HL-60/S4 treated with phorbol 12-myristate 13-acetate at 8.2 ng/mL for 4 days and 3 days (cell line): Measurements from ENCODE around the gene CCL22.

Experiments used
- in situ Hi-C: fragments of 300-500 bp; cut with MboI; formaldehyde crosslinking; loops from 2 replicates; pipeline ENCODE4 v1.15.0; 2022; ENCODE audit warnings: low sequenced_read_pairs

Gene CCL22

DNA sequence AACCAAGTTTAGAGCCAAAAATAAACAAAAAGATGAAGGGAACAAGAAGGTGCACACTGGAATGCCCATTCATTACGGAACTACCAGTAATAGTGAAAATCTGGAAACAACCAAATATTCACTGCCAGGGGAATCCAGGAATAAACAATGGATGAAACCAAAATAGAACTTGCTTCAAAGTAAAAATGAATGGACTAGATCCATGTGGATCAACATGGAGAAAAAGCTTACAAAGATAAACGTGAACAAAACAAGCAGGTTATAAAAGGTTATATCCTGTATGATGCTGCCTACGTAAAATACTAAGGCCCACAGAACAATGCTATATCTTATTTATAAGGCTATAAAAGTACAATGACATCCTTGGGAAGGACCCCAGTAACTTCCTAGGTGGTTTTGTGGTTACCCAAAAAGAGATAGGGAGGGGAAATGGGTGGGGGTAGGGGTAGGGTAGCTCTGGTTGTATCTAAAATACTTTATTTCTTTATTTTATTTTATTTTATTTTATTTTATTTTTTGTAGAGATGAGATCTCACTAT is 12.8 kb upstream of the CCL22 start:
- in situ Hi-C loops, result no loop called here

DNA sequence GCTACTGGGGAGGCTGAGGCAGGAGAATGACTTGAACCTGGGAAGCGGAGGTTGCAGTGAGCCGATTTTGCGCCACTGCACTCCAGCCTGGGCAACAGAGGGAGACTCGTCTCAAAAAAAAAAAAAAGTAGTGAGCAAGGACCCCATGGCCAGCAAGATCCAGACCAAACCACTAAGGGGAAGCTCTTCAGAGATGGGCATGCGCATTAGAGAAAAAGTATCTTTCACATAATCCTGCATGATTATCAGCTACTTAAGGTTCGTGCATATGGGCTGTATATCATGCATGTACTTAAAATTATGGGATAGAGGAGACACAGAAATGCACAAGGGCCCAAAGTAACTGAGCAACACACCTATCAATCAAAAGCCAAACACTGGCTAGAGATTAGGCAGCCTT is 10.7 kb upstream of the CCL22 start:
- in situ Hi-C loops, result no loop called here

DNA sequence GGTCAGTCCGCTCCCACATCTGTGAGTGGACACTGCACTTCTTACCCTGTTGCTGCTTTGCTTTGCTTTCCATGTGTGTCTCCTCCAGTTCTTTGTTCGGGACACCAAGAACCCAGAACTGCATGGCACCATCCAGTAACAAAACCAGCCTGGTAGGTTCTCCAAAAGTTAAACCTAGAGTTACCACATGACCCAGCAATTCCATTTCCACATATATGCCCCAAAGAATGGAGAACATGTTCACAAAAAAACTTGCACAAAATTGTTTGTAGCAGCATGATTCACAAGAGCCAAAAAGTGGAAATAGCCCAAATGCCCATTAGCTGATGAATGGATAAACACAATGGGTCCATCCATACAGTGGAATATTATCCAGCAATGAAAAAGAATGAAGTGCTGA is 10.3 kb upstream of the CCL22 start:
- in situ Hi-C loops, result no loop called here

DNA sequence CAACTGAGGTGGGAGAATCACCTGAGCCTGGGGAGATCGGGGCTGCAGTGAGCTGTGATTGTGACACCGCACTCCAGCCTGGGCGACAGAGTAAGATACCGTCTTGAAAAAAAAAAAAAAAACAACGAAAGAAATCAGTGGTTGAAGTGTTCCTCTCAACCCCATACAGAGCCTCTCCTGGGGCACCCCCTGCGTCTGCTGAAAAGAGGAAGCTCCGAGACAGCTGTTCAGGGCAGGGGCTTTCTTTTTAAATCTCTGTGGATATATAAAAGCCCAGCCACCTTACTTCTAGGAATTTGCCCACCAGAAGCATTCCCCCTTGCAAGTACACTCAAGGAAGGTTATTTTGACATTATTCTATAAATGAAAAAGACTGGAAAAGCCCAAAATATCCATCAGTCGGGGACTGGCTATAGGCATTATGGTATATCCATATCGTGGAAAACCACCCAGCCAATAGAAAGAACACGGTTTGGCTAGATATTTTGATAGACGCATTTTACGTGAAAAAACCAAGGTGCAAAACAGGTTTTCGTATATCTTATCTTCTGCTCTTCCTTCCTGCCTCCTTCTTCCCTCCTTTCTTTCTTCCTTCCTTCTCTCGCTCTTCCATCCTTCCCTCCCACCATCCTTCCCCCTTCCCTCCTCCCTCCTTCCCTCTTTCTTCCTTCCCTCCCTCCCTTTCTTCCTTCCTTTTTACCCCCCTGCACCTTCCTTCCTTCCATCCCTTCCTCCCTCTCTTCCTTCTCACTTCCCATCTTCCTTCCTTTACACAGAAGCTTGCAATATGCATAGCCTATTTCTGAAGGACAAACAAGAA is 9.2 kb upstream of the CCL22 start:
- in situ Hi-C loops, result no loop called here

DNA sequence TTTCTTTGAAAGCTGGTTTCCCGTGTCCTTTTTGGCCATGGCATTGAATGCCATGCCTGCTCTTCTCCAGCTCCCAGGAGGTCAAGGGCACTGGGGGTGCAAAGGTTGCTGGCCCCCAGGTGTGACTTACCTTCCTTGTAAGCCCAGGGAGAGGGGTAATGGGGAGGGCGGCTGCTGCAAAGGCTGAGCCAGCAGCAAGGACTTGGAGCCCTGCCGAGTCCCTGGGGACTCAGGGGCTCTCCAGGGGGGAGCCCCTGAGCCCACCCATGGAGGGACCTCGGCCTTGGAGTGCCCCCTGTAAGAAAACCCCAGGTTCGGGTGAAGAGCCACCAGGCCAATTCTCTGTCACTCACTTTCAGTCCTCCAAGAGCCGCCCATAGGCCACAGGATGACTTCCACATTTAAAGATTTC is 5.9 kb upstream of the CCL22 start:
- in situ Hi-C loops, result no loop called here

DNA sequence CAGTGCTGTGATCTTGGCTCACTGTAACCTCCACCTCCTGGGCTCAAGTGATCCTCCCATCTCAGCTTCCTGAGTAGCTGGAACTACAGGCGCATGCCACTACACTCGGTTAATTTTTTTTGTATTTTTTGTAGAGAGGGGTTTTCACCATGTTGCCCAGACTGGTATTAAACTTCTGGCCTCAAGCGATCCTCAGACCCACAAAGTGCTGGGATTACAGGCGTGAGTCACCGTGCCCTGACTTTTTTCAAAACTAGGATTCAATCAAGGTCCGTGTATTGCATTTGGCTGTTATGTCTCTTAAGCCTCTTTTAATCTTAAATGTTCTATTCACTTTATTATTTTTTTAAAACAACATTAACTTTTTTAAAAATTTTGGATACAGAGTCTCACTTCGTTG is 4.3 kb upstream of the CCL22 start:
- in situ Hi-C loops, result no loop called here

DNA sequence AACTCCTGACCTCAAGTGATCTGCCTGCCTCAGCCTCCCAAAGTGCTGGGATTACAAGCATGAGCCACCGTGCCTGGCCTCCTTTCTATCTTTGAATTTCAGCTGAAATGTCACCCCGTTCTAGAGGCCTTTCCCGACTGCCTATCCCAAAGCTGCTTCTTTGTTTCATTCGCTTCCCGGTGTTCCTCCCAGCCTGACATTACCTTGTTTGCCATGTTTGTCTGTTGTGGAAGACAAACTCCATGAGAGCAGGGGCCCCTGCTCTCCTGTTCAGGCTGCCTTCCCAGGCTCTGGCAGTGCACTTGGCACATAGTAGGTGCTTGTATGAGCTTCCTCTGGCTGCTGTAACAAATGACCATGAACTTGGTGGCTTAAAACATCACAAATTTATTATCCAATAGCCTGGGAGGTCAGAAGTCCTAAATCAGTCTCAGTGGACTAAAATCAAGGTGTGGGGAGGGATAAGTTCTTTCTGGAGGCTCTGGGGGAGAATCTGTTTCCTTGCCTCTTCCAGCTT is 2.6 kb upstream of the CCL22 start:
- in situ Hi-C loops, result no loop called here

DNA sequence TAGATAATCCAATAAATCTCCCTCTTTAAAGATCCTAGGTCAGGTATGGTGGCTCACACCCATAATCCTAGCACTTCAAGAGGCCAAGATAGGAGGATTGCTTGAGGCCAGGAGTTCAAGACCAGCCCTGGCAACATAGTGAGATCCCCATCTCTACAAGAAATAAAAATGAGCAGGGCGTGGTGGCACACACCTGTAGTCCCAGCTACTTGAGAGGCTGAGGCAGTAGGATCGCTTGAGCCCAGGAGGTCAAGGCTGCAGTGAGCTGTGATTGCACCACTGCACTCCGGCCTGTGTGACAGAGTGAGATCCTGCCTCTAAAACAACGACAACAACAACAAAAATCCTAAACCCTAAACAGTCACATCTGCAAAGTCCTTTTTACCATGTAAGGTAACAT is 2.0 kb upstream of the CCL22 start:
- in situ Hi-C loops, result no loop called here

DNA sequence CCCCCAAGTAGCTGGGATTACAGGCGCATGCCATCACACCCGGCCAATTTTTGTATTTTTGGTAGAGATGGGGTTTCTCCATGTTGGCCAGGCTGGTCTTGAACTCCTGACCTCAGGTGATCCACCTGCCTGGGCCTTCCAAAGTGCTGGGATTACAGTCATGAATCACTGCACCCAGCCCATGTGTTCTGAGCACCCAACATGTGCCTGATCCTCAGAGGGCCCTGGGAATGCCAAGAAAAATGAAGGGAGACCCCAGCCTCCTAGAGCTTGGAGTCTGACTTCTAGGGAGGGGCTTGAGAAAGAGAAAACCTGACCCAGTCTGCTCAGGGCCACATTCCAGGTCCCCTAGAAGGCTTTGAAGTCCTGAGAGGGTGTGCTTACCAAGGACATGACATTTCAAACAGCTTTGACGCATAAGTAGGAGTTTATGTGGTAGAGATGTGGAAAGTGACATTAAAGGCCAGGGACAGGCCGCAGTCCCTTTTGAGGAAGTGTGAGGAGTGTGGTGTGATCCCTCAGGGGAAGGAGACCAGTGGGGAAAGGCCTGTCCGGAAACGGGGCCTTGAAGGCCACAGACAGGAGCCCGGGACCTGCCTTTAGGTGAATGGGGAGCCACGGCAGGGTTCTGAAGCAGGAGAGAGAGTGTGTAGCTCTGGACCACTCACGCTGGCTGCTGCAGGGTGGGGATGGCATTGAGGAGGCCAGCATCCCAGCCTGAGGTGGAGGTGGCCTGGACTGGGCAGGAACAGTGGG is 1.1 kb upstream of the CCL22 start:
- in situ Hi-C loops, result no loop called here

DNA sequence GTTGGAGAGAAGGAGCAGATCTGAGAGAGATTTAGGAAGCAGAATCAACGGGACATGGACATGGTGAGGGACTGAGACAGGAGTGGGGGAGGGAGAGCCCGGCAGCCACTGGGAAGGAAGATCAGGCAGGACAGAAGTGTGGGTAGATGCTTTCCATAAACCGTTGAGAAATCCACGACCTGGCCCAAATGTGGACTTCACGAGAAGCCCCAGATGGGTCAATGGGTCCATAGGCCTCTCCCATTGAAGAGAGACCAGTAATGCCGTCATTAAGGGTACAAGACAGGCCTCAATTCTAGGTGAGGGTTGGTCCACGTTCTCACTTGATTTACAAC is 530 bp upstream of the CCL22 start:
- in situ Hi-C loops, result no loop called here

DNA sequence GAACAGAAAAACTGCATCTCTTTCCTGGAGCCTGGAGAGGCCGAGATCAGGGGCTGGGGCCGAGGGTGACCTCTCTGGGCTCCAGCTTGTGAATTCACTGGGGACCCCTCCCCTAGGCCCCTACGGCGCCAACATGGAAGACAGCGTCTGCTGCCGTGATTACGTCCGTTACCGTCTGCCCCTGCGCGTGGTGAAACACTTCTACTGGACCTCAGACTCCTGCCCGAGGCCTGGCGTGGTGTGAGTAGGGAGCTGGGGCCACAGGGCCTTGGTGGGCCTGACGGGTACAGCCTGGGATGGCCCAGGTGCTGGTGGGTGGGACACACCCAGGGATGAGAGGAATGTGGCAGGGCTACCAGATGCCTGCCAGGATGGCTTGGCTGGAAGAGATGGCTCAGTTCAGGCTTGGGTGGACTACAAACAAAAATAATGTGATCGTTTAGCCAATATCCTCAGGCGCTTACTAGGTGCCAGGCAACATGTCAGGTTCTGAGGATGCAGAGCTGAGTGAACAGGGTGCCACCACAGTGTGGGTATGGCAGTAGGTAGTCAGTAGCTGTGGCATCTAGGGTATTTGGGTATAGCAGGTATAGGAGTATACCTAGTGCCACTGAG is 1.8 kb downstream of the CCL22 start:
- in situ Hi-C loops, result no loop called here

DNA sequence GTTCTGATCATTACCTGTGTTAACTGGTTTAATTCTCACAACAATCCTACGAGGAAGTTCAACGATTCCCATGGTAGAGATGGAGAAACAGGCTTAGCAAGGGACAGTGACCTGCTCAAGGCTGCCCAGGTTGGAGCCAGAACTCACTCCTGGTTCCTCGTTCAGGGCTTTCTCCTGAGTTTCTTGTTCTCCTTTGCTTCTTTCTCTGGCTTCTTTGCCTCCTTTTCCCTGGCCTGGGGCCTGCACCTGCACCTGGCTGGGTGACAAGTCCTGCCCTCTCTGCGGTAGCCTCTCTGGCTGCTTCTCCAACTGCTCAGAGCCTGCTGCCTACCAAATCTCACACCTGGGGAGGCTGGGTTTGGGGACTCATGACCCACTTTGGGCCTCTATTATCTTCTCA is 2.8 kb downstream of the CCL22 start:
- in situ Hi-C loops, result no loop called here

DNA sequence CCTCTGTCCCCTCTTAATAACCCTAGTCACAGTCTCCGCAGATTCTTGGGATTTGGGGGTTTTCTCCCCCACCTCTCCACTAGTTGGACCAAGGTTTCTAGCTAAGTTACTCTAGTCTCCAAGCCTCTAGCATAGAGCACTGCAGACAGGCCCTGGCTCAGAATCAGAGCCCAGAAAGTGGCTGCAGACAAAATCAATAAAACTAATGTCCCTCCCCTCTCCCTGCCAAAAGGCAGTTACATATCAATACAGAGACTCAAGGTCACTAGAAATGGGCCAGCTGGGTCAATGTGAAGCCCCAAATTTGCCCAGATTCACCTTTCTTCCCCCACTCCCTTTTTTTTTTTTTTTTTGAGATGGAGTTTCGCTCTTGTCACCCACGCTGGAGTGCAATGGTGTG is 5.6 kb downstream of the CCL22 start:
- in situ Hi-C loops, result no loop called here

DNA sequence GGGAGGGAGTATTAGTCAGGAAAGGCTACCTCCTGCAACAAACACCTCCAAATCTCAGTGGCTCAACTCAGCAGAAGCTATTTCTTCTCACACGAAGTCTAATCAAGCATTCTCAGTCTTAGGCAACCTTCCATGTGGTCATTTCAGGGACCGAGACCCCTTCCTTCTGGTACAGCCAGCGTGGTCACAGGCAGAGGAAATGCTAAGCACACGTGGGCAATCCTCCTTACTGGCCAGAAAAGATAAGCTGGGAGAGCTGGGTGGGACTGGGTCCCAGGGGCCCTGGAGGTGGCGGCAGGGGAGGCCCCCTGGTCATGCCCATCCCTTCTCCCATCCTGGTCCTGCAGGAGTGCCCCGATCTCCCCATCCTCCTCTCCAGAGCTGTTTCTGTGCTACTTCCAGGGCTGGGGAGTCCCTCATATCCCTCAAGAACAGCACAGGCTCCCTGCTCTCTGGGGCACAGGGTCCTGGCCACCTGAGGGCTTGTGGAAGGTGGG is 8.0 kb downstream of the CCL22 start:
- in situ Hi-C loops, result no loop called here

DNA sequence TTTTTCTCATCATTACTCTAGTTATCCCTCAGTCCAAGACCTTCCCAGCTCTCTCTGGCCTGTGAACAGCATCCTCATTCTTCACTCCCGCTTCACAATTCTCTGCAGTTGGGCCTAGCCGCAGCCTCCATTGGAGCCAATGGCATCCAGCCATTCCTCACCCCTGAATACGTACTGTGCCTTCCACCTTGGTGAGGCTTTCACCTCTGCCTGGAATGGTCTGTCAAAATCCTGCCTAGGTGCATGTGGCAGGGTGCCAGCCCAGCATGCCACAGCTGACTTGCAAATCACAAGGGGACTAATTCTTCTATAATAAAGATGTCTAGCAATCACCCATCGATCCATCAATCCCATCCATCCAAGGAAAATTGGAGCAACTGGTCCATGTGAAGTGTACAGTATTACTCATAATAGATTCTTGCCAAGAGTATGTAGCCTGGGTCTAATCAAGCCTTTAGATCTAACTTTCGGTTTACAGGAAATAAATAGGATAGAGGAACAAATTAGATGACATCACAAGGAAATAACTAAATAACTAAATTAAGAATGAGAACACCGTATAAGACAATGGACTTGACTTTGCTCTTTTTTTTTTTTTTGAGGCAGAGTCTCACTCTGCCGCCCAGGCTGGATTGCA is 8.7 kb downstream of the CCL22 start:
- in situ Hi-C loops, result no loop called here

DNA sequence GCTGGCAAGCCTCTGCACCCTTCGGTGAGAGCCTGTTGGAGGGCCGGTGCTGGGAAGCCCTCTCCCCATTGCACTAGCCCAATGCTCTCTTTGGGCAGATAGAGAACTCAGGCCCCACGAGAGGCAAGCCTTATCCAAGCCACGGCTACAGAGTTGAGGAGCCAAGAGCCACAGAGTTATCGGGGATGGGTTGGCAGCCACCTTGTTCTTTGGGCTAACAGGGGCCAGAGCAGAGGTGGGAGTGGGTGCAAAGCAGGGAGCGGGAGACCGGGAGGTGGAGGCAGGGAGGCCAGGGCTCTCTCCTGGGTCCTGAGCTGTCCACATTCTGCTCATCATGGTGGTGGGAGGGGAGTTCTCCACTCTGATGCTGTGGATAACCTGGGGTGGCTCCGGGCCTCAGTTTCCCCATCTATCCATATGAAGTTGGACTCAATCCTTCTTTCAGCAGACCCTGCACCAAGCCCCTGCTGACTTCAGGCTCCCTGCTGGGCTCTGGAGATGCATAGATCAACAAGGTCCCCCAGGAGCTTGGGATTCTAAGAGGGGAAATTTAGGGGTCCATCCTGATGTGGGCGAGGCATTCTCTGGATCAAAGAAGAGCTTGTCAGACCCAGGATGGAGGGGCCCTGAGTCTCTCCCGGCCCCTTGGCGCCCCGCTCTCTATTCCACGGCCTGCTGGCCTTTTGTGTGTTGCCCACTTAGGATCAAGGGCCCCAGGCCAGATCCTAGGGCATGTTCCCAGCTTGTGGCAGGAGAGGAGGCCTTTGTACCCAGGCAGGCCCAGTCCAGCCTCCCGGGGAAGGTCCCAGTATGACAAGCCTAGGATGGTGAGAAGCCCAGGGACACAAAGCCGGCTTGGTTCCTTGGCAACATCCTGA is 13.2 kb downstream of the CCL22 start:
- in situ Hi-C loops, result no loop called here

DNA sequence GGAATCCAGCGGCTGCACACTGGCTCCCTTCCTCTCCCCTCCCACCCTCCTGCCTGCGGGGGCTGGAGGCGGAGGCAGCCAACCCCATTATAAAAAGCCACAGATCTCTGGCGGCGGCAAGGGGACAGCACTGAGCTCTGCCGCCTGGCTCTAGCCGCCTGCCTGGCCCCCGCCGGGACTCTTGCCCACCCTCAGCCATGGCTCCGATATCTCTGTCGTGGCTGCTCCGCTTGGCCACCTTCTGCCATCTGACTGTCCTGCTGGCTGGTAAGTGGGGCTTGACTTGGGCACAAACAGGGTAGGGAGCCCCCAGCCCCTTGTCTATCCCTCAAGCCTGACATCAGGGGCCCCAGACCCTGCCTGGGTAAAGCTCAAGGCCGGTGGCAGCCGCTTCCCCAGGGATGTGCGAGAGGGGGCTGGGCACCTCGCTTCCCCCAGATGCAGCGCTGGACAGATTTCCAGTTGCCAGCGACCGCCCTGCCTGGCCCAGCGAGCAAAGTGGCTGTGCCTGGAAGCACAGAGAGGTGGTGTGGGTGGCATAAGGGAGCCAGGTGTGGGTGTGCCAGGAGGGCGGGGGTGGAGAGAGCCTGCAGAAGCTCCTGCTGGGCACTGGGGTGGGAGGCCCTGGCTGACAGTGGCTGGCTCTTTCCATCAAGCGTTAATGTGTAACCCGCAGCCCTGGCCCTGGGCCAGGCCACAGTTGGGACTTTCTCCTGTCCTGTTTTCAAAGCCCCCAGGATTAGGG is 14.0 kb downstream of the CCL22 start, which contains the start of gene CX3CL1:
TSS of gene CX3CL1 (plus strand) at position 119 of the 745 bp plus-strand sequence. CDS start at position 198, 79 bp downstream.
- in situ Hi-C loops, result no loop called here

DNA sequence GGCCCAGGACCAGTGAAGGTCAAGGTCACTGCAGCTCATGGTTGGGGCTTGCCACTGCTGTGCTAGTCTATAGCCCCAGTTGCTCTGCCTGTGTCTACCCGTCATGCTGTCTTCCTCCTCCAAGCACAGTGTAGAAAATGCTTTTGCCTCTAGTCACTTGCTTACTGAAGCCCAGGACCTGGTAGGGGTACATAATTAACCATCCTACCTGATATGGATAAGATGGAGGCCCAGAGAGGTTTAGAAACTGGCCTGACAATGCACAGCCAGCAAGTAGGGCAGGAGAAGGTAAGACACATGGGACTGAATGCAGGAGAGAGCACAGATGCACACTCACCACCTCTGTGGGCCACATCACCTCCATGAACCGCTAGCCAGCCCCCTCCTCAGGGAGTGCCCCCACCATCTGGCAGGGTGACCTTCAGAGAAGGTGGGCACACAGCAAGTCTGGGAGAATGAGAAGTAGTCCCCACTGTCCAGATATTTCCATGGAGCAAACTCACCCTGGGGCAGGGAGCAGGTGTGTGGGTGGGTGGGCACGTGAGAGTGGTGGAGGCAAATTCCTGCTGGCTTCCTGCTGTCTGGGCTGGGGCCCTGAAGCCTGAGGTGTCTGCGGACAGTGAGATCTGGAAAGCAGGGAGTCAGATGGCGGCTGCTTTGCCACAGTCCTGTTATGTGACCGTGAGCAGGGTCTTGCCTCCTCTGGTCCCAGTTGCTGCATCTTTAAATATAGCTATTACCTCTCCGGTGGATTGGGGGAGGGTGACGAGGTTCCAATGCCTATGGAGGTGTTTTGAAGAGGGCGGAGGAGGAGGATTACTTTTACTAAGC is 14.7 kb downstream of the CCL22 start:
- in situ Hi-C loops, result no loop called here
